ENCODE measurements around the gene GPX6. TPM values are rescaled to one million over a fixed set of nuclear protein-coding genes. Genes with fewer than 3 reads are reported as not detected.
"Not testable (repeated sequence)": the region's sequence is repeated elsewhere in the genome, so short reads cannot be mapped to it uniquely, and the experiment has no call there.

Gene GPX6
- total RNA-seq, 1 donor from 2014 or later, result not detected

GRCh38 chr6:28523241-28523622 is 7.6 kb upstream of the GPX6 start:
- DNase-seq, result no peak

- no peak for DNase-seq
Observed at GRCh38 chr6:28522594-28523240, 7.1 kb upstream of the GPX6 start.

- no peak for DNase-seq
Observed at GRCh38 chr6:28517964-28518363, 2.4 kb upstream of the GPX6 start.

- DNase-seq, result not testable (repeated sequence)
Observed at GRCh38 chr6:28512387-28512786, 3.2 kb downstream of the GPX6 start.

- DNase-seq, result no peak
Observed at GRCh38 chr6:28511628-28512300, 3.8 kb downstream of the GPX6 start.

- DNase-seq, result no peak
Observed at GRCh38 chr6:28506807-28507475, 8.7 kb downstream of the GPX6 start.

- no peak for DNase-seq
Observed at GRCh38 chr6:28505733-28506132, 9.9 kb downstream of the GPX6 start.

GRCh38 chr6:28502709-28503305 is 12.8 kb downstream of the GPX6 start:
- not testable (repeated sequence) for DNase-seq

GRCh38 chr6:28502136-28502535 is 13.5 kb downstream of the GPX6 start:
- not testable (repeated sequence) for DNase-seq

- DNase-seq, result no peak
Observed at GRCh38 chr6:28501259-28501658, 14.3 kb downstream of the GPX6 start.

GRCh38 chr6:28497893-28498292 is 17.7 kb downstream of the GPX6 start:
- no peak for DNase-seq

- no peak for DNase-seq
Observed at GRCh38 chr6:28497306-28497705, 18.3 kb downstream of the GPX6 start.

- DNase-seq, result no peak
Observed at GRCh38 chr6:28496099-28496779, 19.4 kb downstream of the GPX6 start.

GRCh38 chr6:28491984-28492317 is 23.6 kb downstream of the GPX6 start:
- DNase-seq, result no peak

- DNase-seq, result peak; percentile 42
Observed at GRCh38 chr6:28490205-28490890, 25.2 kb downstream of the GPX6 start.

GRCh38 chr6:28489366-28490204 is 26.0 kb downstream of the GPX6 start:
- DNase-seq, result peak; percentile 77

GRCh38 chr6:28488916-28489365 is 26.7 kb downstream of the GPX6 start:
- DNase-seq, result peak; percentile 71

- DNase-seq, result no peak
Observed at GRCh38 chr6:28486988-28487742, 28.4 kb downstream of the GPX6 start.

- DNase-seq, result no peak
Observed at GRCh38 chr6:28486533-28486932, 29.1 kb downstream of the GPX6 start.

GRCh38 chr6:28485482-28485881 is 30.1 kb downstream of the GPX6 start:
- DNase-seq, result no peak

All from dermis blood vessel endothelial cell (primary cell).